Ureter (tissue), 1 donor: Measurements from ENCODE around the gene ROBO4. TPM values are rescaled to one million over a fixed set of nuclear protein-coding genes. Genes with fewer than 3 reads are reported as not detected.

Experiments
- DNase-seq: peaks from one replicate; pipeline ENCODE4 v3.0.0-alpha.2; 2020; ENCODE audit warnings: low spot score
- total RNA-seq: library from RNA; stranded (reverse); gene quantifications from one replicate; pipeline ENCODE4 v1.2.4, GENCODE V29; 2023
- donor health status: DM: yes; HTN: yes; CAD: no.

ROBO4 gene
- total RNA-seq, 1 donor from 2014 or later = 16.8 TPM

DNA sequence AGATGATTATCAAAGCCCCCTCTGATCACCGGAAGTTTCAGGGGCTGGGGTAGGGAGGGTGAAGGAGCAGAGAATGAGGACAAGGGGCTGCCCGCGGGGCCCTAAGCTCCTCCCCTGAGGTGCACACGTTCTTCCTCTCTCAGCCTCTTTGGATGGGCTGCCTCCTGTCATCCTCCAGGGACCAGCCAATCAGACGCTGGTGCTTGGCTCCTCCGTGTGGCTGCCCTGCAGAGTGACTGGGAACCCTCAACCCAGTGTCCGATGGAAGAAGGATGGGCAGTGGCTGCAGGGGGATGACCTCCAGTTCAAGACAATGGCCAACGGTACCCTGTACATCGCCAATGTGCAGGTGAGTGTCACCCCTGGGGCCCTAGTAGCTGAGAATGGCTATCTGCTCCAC lies 24.9 kb downstream of the ROBO4 start:
- DNase-seq = no peak

DNA sequence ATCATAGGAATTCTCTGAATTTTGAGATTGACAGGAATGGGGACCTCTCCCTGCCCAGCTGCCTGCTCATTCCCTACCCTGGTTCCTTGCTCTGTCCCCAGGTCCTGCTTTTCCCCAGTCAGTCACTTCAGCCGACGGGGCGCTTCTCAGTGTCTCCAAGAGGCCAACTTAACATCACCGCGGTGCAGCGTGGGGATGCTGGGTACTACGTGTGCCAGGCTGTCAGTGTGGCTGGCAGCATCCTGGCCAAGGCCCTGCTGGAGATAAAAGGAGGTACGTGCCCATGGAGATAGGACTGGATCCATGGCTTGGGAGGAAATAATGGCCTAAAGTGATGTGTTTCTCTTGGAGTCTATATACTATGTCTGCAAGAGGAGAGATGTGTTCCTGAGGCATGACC lies 25.4 kb downstream of the ROBO4 start:
- no peak for DNase-seq

DNA sequence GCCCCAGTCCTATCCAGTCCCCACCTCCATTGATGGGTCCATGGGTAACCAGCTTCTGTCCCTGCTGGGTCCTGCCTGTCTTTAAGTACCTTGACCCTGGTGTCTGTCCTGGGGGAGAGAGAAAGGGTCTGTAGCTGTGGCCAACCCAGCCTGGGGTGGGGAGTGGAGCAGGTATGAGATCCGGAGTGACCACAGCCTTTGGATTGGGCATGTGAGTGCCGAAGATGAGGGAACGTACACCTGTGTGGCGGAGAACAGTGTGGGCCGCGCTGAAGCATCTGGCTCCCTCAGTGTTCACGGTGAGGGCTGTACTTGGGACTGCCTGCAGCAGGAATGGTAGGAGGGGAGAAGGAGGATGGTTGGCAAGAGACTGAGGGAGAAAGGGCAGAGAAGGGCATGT lies 27.2 kb downstream of the ROBO4 start:
- DNase-seq = no peak

DNA sequence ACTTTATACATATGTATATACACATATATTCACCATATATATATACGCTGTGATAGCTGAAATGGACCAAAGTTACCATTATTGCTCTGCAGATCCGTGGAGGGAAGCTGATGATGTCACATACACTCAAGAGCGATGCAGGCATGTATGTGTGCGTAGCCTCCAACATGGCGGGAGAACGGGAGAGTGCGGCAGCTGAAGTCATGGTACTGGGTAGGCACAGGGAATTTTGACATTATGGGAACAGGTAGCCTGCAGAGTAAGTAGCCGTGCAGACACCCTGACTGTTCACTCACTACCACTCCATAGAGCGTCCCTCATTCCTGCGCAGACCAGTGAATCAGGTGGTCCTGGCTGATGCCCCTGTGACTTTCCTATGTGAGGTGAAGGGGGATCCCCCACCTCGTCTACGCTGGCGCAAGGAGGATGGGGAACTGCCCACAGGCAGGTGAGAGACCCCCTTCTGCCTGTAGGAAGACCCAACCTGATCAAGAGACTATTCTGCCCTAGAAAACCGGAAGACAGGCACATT lies 27.7 kb downstream of the ROBO4 start:
- DNase-seq = no peak

DNA sequence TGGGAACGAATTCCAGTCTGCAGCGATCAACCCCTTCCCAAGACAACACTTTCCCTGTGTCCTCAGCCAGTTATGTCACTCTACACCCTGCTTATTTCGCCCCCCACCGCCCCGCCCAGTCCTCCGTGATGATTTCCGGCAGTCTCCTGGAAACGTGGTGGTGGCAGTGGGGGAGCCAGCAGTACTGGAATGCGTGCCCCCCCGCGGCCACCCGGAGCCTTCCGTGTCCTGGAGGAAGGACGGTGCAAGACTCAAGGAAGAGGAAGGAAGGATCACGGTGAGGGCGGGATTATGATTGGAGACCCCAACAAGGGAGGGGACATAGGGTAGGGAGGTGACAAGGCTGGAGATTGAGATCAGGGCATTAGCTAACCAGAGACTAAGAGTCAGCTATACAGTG lies 28.3 kb downstream of the ROBO4 start:
- no peak for DNase-seq

DNA sequence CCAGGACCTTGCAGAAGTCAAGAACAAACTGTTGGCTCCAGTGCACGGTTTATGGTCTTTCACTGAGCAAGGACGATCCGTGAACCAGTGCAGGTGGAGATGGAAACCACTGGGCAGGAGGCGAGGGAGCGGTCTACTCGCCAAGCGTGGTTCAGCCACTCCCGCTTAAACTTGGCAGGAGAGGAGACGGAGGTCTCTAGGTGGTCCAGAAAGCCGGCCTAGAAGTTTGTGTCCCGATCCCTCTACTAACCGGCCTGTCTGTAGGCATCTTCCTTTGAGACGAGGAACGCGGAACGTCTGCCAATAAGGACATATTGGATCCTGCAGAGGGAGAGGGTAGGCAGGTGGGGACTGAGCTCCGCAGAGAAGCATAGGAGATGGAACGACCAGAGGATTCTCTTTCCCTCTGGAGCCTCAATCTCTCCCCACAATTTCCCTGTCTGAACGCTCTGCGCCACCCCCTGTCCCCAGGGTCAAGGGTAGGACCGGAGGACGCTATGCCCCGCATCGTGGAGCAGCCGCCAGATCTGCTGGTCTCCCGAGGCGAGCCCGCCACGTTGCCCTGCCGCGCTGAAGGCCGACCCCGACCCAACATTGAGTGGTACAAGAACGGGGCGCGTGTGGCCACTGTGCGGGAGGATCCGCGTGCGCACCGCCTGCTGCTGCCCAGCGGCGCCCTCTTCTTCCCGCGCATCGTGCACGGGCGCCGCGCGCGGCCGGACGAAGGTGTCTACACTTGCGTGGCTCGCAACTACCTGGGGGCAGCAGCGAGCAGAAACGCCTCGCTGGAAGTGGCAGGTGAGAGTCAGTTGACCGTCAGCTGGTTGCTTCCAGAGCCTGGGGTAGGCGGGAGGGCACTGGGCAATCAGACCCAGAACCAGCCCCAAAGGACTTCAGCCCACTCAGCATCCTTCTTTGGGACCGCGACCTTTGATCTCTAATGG lies 29.1 kb downstream of the ROBO4 start:
- DNase-seq = no peak

DNA sequence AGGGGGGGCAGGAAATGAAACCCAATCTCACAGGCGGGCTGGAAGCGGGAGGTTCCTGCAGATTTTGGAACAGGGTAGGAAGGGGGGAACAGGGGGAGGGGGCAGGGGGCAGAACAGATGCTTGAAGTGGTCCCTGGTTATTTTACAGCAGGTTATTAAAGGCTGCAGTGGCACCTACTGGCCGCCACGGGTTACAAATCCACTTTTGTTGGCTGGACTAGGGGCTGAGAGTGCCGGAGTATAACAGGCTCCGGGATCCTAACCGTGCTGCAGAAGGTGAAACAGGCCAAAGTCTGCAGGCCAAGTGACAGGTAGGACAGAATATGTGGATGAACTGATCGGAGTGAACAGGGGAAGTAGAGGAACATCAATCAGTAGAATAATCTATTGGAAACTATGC lies 30.0 kb downstream of the ROBO4 start:
- no peak for DNase-seq

DNA sequence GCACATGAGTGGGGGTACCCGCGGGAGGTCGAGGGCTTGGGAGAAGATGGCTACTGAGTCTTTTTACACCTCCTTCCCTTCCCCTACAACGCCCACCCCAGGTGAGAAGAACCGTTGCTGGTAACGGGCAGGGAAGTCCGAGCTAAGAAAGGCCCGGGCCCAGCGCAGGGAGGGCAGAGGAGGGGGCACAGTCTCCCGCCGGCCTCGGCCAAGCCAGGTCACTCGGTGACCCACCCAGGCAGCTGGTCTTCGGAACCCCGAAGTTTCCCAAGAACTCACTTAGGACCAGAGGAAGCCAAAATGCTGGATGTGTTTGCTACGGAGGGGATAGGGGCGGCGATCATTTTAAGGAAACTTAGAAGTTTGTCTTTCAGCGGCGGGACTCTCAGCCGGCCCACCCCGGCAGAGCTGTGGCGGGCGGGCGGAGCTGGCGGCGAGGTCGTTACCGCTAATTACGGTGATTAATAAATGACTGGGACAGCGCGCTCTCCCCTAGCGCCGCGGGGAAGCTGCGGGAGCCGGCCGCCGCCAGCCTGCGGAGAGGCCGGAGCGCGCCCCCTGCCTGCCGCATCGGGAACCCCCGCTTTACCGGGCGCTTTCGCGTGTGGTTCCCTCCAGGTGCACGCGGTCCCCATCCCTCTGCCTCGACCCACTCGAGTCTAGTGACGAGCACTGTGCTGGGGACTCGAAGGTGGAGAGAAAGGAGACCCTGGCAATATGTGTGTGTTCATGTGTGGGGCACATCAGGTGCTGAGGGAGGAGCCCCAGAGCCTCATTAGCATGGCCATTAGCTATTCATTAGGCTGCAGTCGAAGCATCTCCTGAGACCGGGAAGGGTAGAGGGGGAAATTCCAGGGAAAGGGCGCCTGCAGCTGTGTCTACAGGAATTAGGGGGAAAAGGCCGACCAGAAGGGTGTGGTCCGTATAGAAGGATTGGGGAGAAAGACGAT lies 31.5 kb downstream of the ROBO4 start:
- DNase-seq = no peak

DNA sequence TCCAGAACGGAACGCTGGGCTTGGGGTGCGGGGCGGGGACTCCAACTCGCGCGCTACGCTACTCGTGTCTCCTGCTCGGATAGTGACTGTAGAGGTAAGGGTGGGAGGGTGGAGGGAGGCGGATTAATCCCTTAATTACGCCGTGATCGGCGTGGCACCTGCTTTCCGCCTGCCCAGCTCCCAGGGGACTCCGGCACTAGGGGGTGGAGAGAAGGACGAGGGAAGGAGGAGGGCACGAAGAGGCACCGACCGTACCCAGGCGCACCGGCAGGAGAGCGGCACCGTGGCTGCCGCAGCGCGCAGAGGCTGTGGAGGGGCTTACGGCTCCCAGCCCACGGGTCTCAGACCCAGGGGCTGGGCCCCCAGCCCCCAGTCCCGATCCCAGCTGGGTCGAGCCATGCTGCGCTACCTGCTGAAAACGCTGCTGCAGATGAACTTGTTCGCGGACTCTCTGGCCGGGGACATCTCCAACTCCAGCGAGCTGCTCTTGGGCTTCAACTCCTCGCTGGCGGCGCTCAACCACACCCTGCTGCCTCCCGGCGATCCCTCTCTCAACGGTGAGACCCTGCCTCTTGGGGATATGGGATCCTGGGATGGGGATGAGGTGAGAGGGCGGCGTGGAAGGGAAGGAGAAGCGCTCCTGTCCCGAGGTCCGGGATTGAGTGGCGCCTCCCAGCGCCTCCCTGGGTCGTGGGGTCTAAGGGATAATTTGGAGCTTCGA lies 32.3 kb downstream of the ROBO4 start, which contains the start of gene ROBO3:
Gene ROBO3 (plus strand): TSS at position 252 of the 721 bp plus-strand sequence. CDS start 146 bp downstream, at position 398.
- DNase-seq = no peak

DNA sequence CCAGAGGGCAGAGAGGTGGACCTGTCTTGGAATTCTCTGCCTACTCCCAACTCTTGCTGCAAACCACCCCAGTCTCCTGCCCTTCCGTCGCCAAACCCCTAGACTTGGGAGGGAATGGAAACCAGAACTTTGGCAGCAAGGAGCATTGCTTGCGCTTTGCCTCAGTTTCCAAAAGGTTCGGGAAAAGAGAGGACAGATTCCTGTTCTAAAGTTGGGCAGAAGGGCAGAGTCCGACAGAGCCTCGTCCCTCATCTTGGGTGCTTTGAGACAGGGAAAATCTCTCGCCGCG lies 32.8 kb downstream of the ROBO4 start:
- no peak for DNase-seq

DNA sequence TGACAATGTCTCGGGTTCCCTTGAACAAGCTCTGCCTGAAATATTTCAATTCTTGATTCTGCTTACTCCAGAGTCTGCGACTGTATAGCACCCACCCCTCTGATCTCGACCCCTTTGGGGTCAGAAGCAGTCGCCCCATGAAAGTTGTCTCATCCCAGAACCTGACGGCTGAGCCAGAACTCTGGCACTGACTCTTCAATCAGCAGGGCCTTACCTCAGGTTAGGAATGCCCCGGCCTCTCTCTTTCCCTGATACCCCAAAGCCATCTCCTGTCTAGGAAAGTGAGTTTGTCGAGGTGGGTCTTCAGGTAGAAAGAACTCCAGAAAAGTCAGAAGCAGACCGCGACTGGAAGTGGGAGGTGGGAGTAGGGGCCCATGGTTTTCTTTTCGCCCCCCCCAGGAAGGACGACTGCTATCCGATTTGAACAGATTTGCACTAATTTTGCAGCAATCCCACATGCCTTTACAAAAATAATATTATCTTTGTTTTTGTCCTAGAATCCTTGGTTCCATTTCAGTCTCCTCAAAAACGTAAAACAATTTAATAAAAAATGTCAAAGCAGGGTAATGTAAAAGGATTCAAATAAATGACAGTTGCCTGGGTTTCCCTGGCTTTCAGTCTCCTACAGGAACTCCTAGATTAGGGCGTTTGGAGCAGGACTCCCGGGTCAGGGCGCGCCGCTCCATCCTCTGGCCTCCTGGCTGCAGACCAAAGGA lies 33.3 kb downstream of the ROBO4 start:
- DNase-seq = no peak

DNA sequence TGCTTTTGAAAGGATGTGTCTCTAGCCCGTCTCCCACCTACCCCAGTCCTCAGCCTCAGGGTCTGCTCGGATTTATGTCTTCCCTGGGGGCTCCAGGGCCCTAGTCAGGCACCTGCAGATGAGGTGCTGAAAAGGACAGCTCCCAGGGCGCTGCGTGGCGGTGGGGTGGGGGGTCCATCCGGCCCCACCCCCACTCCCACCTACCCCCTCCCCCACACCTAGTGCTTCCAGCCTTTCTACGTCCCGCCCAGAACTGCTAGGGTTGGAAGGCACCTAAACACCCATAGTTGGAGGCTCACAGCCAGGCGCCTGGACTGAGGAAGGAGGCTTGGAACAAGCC lies 33.9 kb downstream of the ROBO4 start:
- DNase-seq = no peak

DNA sequence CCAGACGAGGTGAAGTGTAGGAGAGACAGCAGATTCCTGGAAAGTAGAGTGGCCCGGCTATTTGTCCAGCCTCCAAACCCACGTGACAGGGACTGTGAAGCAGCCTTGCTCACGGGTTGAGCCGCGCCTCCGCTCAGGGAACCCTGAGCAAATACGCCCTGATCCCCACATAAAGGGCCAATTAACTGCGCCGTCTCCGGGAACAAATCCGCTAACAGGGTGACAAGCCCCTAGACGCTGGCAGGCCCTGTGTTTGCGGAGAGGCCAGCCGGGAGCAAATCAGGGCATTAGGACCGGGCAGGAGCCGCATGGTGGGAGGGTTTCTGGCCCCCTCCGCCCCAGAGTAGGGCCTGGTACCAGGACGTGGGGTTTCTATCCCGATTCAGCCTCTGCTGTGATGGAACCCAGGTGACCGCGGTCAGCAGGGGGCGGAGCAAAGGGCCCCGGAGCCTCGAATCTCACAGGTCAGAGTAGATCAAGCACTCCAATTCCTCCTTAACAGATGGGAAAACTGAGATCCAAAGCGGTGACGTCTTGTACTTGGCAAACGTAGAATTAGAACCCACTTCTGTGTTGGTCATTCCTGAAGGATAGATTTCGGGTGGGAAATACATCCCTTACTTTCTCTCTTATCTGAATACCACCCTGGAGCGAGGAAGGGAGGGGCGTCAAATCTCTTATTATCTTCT lies 34.4 kb downstream of the ROBO4 start:
- DNase-seq = no peak

DNA sequence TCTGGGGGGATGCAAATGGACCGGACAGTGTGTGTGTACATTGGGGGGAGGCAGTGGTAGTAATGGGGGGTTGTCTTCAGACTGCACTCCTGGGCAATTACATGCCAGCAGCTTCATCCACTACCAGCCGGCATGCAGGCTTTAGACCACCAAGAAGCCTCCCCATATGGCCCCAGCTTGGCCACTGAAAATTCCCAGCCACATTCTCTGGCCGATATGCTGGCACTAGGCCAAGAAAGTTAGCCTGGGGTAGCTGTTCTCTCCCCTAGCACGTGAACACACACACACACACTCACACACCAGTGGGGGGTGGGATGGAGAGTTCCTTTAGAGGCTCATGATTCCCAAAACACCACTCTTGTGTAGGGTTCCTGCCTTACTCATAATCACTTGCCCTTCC lies 36.0 kb downstream of the ROBO4 start:
- no peak for DNase-seq

DNA sequence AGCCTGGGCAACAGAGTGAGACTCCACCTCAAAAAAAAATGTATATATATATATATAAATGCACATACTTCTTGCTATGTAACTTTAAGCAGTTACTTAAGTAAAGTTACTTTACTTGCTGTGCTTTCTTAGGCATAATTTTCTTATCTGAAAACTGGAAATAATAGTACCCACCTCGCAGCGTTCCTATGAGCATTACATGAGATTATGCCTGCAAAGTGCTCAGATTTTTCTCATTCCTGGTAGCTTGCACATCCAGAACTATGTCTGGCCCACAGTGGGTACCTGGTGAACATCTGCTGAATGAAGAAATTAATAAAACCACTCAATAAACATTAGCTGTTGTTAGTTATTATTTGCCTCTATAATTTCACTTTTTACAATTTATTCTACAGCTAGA lies 38.5 kb downstream of the ROBO4 start:
- DNase-seq = no peak

DNA sequence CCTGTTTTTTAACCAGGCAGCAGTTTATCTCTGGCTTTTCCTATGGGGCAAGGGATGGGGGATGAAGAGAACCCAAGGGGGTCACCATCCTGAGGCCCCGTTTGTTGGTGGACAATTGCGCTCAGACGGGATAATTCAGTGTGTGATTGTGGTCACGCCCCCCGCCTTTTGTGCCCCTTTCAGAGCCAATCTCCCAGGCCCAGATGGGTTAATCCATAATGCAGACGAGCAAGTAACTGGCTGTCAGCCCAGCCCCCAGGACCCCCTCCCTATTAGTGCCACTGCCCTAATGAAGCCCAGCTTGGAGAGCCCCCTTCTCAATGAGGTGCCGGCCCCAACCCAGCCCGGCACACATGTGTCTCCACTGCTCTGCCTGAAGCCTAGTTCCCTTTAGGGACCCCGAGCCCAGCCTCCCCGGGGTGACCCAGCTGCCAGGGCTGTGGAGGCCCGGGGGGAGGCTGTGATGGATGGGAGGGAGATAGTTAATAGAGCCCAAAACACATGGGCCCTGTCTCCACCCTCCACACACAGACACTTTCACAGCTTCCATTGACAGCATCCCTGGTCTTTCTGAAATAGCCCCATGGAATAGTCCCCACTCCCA lies 51.5 kb downstream of the ROBO4 start:
- no peak for DNase-seq

DNA sequence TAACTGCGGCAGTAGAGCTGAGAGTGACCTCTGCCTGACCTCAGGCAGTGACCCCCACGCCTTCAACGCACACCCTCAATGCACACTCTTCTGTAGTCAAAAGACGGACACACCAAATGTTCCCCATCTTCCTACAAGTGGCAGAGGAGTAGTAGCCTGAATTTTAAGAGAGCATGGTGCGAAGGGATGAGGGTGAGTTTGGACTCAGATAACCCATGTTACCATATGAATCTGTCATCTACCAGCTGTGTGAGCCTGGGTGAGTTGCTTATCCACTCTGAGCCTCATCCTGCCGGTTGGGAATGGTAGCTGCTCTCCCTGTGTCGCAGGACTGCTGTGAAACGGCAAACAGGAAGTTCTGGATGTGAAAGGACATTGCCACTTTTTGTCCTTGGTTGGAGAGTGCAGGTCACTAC lies 53.0 kb downstream of the ROBO4 start:
- no peak for DNase-seq

DNA sequence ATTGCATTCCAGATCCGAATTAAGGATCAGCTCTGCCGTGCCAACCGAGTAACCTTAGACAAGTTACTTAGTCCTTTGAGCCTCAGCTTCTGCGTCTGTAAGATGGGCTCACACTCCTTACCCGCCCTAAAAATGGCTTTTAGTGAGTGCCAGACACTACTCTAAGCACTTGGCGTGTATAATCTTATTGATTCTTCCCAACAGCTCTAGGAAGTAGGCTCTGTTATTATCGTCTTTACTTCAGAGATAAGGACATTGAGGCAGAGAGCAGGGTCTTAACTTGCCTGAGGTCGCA lies 54.1 kb downstream of the ROBO4 start:
- no peak for DNase-seq

DNA sequence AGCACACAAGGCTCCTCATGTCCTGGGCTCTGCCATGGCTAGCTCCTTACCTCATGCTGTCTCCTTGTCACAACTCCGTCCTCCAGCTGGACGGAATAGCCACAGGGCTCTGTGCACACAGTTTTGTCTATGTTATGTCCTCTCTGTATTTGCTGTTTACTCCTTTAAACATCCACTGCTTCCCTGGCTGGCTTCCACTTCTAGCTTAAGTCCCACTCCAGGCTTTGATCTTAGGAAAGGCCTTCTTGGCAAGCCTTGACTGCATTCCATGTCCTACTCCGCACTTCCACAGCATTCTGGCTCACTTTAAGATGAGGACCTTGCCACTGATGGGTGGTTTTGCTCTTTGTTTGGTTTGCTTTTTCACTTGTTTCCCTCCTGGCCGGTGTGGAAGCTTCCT lies 55.4 kb downstream of the ROBO4 start:
- no peak for DNase-seq

DNA sequence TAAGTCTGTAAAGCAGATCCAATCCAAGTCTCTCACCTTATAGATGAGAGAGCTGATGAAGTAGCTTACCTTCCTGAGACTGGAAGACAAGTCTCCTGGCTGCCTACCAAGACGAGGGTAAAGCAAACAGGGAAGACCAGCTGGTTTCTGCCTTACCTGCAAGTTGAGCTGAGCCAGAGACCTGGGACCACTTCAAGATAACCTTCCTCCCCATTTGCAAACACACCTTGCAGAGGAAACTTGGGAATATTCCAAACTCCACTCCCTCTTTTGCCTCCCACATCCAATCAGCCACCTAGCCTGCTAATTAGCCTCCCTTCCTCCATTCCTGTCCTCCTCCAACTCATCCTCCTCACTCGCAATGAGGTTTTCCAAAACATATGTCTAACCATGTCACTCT lies 55.8 kb downstream of the ROBO4 start:
- DNase-seq = no peak

DNA sequence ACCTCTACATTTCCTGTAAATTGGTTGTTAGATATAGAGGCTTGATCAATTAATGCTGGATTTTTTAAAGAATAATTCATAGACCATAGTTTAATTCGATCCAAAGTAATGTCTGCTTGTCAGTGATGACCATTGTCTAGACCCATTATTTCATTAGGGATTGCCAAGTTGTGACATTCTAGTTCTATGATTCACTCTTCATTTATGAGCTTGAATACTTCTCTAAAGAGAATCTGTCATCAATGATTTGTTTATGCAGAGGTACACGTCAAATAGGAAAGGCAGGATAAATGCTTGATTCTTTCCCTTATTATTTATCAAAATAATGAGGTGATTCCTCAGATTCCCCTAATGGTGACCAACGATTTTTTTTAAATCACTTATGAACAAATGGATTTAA lies 56.5 kb downstream of the ROBO4 start:
- no peak for DNase-seq
